Activated CD4-positive, alpha-beta T cell treated with anti-CD3 and anti-CD28 coated beads, Interleukin-2, amount 50 U/mL, for 4 hours (primary cell): ENCODE data around the gene TRIM22.
A peak's percentile ranks its signal among the peaks of the same experiment; 100 is the strongest.
"Not testable (repeated sequence)": the region's sequence is repeated elsewhere in the genome, so short reads cannot be mapped to it uniquely, and the experiment has no call there.

ENCODE experiments used
- DNase-seq, 2 experiments: peaks; one replicate each; pipeline ENCODE4 v3.0.0-alpha.2; 2020

Gene TRIM22

GRCh38 chr11:5689551-5689983 is at the start of gene TRIM22:
Gene TRIM22, plus strand, starts transcription at chr11:5689790. Its CDS starts 6,443 bp downstream, at chr11:5696233.
- peak; percentile 43 to 45 for DNase-seq

- no peak for DNase-seq
Measured at GRCh38 chr11:5639953-5640352, 49.6 kb upstream of the TRIM22 start.

DNA sequence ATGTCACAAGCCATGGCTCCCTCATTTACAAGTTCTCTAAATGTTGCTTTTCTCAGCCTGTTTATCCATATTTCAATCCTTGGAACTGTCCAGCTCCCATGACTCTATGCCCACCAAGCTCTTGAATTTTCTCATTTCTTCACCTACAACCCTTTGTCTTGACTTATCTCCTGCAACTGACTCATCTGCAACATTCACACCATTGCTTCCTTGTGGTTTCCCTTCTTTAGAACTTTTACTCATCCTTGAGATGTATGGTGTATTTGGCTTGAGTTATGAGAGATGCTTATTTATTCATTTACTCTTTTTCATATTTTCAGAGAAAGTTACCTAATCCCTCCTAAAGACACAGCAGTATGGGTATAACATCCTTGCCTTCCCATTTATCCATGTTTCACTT is 46.0 kb upstream of the TRIM22 start:
- no peak for DNase-seq

- no peak for DNase-seq
Measured at GRCh38 chr11:5646139-5646538, 43.5 kb upstream of the TRIM22 start.

- no peak for DNase-seq
Measured at GRCh38 chr11:5655474-5655873, 34.1 kb upstream of the TRIM22 start.

- not testable (repeated sequence) for DNase-seq
Measured at GRCh38 chr11:5656956-5657355, 32.6 kb upstream of the TRIM22 start.

DNA sequence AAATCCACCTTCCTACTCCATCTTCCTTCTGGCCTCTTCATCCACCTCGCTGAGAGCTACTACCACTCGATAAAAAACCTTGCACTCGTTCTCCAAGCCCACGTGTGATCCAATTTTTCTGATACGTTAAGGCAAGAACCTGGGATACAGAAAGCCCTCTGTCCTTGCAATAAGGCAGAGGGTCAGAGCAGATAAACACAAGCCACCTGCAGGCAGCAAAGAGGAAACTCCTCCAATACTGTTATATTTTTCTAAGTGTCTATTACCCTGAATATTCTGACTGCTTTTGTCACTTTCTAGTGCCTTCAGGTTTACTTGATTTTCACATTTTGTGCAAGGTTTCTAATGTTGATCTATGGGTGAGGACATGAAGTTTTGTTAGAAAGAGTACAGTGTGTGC is 31.3 kb upstream of the TRIM22 start:
- no peak for DNase-seq

DNA sequence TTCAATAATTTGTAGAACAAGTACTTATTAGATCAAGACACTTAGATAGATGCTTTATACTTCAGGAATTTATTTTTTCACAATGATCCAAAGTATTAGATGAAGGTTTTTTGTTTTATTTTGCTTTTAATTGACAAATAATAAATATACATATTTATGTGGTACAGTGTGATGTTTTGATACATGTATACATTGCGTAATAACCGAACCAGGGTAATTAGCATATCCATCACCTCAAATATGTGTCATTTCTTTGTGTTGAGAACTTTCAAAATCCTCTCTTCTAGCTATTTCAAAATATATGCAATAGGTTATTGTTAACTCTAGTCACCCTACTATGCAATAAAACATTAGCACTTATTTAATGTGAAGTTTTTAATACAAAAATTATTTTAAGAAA is 26.1 kb upstream of the TRIM22 start:
- no peak for DNase-seq

DNA sequence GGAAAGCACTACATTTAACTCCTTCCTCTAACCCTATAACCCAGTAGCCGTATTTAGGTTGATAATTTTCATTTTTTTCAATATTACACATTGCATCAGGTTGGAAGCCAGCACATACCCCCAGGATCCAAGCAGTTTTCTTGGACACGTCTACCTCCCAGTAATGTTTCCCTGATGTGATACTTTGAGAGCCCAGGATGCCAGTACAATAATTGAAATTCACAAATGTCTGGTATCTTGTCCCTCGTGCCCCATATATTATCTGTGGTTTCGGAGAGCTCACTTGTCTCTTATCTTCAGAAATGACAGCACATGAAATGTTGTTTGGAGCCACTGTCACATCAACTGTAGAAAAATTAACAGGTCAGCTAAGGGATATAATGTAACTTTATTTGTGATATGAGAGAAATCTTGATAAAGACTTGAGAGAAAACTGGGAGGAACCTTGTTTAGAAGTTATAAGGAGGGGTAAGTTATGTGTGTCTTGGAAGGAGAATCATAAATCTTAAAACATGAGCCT is 24.5 kb upstream of the TRIM22 start:
- no peak for DNase-seq

DNA sequence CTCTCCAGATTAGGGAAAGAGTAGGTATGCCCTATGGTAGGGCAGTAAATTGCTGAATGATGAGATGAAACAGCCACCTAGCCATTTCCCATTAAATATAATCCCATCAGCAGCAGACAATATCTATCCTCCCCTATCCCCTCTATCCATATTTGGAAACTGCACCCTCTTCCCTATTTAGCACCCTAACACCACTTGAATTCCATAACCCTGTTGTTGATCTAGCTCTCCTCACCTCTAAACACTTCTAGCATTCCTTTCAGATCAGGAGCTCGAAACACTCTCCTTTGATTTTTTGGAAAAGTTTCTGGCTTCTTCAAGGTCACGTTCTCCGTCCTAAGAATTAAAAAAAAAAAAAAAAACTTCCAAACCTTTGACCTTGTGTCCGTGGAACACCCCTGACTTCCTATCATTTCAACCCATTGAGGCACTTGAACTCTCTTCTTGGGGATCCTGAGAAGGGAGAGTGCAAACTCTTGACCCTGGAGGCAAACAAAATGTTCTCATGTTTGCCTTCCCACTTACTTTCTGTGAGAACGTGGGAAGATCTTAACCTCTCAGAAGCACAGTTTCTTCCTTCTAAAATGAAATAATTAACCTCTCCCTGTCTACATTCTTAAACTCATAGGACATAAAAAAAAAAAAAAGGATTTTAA is 23.7 kb upstream of the TRIM22 start:
- DNase-seq = no peak

GRCh38 chr11:5666402-5666793 is 23.2 kb upstream of the TRIM22 start:
- no peak for DNase-seq

- no peak for DNase-seq
Measured at GRCh38 chr11:5671831-5672230, 17.8 kb upstream of the TRIM22 start.

GRCh38 chr11:5674391-5674790 is 15.2 kb upstream of the TRIM22 start:
- DNase-seq = no peak

- no peak for DNase-seq
Measured at GRCh38 chr11:5679811-5680210, 9.8 kb upstream of the TRIM22 start.

DNA sequence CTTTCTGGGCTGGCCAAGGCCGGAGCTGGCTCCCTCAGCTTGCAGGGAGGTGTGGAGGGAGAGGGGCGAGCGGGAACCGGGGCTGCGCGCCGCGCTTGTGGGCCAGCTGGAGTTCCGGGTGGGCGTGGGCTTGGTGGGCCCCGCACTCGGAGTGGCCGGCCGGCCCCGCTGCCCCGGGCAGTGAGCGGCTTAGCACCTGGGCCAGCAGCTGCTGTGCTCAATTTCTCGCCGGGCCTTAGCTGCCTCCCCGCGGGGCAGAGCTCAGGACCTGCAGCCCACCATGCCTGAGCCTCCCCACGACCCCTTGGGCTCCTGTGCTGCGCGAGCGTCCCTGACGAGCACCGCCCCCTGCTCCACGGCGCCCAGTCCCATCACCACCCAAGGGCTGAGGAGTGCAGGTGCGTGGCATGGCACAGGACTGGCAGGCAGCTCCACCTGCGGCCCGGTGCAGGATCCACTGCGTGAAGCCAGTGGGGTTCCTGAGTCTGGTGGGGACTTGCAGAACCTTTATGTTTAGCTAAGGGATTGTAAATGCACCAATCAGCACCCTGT is 6.6 kb upstream of the TRIM22 start:
- DNase-seq = not testable (repeated sequence)

DNA sequence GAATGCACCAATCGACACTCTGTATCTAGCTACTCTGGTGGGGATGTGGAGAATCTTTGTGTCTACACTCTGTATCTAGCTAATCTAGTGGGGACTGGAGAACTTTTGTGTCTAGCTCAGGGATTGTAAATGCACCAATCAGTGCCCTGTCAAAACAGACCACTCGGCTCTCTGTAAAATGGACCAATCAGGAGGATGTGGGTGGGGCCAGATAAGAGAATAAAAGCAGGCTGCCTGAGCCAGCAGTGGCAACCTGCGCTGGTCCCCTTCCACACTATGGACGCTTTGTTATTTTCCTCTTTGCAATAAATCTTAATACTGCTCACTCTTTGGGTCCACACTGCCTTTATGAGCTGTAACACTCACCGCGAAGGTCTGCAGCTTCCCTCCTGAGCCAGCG is 6.0 kb upstream of the TRIM22 start:
- DNase-seq = peak; percentile 25 to 26

DNA sequence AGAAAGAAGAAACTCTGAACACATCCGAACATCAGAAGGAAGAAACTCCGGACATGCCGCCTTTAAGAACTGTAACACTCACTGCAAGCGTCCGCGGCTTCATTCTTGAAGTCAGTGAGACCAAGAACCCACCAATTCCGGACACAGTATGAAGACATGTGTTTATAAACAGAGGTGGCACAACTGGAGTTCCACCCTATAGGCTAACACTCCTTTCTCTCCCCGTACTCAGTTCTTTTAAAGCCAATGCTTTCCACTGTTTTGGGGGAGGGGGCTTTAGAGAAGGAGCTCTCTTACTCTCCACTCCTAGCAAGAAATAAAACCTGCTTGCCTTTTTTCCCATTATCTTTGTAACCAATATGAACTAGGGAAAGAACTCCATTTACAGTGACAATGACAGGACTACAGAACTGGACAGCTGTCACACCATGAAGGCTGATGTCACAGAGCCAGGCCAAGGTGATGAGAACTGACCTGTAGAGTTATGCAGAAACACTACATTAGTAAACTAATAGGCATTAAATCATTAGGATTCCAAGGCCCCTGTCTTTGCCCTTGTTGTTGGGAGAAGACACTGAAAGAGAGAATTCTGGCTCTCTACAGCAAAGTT is 5.4 kb upstream of the TRIM22 start:
- DNase-seq = no peak

DNA sequence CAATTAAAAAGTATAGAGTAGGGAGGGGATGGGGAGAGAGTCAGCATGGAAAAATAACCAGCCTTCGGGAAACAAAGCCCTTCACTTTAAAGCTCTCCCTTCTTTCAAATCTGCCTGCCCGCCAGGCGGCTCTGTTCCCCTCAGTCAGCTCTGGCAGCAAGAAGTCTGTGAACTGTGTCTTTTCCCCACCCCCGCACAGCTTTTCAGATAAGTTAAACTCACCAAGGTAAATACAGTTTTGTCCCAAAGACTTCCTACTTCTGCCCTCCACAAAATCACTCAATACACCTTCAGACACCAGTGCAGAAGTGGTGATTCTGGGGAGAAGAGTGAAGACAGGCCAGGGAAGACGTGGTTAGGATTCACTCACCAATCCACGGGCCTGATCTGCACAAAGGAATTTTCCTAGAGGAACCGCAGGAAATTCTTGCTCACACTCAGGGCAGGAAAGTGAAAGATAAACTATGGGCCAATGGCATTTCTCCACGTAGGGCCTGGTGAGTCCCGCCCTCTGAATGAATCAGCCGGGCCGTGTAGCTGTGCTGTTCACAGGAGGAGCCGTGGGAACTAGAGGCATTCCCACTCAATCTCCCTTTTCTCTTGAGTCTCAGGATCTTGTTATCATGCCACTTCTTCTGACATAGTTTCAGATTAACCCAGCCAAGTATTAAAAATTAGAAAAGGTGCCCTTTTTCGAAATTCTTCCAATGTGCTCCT is 4.8 kb upstream of the TRIM22 start, which contains the start of gene TRIM5:
Gene TRIM5 (minus strand): TSS at position 429 of the 717 bp plus-strand sequence. CDS start 4,897 bp downstream, outside the sequence.
- DNase-seq = peak; percentile 73 to 78

DNA sequence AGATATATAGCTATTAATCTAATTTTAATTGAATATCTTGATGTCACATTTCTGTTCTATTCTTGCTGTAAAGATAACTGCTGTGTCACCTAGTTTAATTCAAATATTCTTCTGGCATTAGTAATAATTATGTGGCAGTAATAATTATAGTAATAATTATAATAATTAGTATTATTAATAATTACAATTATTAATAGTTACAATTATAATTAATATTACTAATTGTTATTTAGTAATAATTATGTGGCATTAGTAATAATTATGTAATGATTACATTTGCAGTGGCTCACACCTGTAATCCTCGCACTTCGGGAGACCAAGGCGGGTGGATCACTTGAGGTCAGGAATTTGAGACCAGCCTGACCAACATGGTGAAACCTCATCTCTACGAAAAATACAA is 3.2 kb upstream of the TRIM22 start:
- DNase-seq = no peak

DNA sequence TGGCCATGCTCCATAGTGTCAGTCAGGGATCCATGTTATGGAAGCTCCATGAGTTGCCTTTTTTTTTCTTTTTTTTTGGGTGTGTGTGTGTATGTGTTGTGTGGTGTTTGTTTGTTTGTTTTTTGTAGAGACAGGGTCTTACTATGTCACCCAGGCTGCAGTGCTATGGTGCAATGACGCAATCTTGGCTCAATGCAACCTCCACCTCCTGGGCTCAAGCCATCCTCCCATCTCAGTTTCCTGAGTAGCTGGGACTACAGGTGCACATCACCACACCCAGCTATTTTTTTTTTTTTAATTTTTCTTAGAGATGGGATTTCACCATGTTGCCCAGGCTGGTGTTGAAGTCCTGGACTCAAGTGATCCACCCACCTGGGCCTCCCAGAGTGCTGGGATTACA is 1.1 kb upstream of the TRIM22 start:
- no peak for DNase-seq

GRCh38 chr11:5690216-5690615 is 626 bp downstream of the TRIM22 start:
- no peak for DNase-seq

DNA sequence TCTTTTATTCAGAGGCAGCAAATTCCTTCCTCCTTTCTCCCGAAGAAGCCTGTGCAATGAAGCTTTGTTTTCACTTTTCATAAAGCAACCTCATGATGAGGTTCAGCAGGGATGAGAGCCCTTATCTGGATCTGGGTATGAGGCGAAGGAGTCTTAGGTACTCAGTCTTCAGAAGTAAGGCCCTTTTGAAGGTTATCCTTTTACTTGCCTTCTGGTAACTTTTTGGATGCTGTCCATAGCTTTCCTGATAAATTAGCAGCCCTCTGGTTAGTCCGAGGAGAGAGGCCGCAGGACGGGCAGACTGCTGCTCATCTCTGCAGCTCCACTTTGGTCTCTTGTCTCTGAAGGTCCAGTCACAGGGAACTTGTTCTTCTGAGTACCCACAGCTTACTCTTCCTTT is 1.1 kb downstream of the TRIM22 start:
- DNase-seq = no peak

DNA sequence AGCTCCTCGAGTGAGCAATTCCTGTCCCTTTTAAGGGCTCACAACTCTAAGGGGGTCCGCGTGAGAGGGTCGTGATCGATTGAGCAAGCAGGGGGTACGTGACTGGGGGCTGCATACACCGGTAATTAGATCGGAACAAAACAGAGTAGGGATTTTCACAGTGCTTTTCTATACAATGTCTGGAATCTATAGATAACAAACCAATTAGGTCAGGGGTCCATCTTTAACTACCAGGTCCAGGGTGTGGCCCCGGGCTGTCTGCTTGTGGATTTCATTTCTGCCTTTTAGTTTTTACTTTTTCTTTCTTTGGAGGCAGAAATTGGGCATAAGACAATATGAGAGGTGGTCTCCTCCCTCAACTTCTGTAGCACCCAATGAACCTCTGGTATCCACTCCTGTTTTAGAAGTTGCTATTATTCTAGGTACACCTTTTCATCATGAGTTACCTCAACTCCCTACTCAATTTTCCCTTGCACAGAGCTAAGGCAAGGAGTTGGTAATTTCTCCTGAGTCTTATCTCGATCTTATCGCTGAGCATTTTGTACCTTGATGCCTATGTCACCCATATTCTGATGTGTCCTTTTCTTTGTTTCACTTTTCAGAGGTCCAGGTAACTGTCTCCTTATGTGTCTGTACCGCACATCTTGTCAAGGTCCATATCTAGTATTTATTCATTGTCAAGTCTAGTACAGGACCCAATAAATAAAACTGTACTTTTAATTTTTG is 1.8 kb downstream of the TRIM22 start:
- DNase-seq = not testable (repeated sequence)
